ENCODE data around the gene MAGI1.

Gene MAGI1

DNA sequence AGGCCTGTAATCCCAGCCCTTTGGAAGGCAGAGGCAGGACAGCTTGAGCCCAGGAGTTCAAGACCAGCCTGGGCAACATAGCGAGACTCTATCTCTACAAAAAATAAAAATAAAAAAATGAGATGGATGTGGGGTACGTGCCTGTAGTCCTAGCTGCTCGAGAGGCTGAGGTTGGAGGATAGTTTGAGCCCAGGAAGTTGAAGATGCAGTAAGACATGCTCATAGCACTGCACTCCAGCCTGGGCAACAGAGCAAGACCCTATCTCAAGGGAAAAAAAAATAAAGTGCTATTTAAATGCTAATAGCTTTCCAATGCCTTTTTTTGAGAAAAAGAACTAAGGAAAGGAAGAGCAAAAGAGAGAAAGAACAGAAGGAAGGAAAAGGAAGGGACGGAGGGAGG, 94.5 kb downstream of the MAGI1 start:
- no peak for DNase-seq

GRCh38 chr3:65939801-65940246, 98.9 kb downstream of the MAGI1 start:
- peak in 1 of 2 experiments; percentile 4 for DNase-seq

DNA sequence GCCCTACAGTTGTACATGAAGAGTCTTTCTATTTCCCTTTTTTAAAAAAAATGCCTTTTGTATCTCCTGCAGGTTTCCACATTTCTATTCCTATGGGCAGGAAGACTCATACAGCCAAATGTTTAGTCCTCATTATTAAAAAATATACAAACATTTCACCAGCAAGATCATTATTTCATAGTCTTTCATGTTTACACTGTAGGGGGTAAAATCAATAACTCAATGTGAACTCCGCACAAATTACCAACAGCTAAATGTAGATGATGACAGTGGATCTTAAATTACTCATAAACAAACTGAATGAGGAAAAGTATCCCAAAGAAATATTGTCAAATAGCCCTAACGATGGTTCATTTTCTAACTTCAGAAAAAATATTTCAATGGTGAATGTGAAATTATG, 99.5 kb downstream of the MAGI1 start:
- no peak for DNase-seq

DNA sequence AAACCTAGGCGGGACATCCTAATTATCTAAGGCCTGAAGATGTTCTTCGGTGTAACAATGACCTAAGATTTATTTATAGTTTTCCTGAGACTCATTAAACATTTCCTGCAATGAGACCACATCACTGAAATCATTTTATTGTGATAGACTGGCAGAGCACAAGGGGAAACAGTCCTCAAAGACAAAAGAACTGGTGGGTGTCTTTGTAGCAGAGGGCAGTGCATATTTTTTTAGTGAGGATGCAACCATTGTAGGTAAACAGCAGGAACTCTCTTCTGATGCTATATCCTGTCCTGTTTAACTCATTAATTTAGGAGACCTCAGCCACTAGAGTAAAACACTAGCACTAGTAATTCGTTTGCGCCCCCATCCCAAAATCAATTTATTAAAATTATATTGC, 100.0 kb downstream of the MAGI1 start:
- no peak for DNase-seq

- DNase-seq: no peak
Observed at GRCh38 chr3:65938147-65938546, 100.6 kb downstream of the MAGI1 start.

DNA sequence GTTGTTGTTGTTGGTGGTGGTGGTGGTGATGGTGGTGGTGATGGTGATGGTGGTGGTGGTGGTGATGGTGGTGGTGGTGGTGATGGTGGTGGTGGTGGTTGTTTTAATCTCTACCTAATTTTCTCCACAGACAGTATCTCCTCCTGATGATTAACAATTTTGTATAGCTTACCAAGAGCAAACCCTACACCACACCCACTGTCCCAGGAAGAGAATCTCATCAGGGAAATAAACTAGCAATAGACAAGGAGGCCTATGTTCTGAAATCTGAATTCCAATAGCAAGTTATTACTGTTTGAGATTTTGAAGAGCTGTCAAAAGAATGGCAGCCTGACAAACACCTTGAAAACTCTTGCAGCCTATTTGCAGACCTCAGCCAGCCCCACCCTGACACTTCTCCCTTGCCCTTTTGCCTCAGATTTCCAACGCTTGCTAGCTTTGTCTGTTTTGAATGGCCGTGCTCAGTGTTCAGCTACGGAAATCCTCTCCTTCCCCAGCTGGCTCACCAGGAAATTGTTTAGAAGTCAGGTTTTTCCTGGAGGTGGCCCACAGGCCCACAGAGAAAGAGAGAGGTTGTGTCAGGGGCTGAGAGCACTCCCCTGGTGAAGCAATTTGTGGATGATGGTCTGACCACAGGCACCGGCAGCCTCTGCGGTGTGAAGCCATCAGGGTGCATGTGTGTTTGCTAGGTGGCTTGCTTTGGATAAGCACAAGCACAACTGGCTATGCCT, 101.6 kb downstream of the MAGI1 start:
- no peak for DNase-seq

DNA sequence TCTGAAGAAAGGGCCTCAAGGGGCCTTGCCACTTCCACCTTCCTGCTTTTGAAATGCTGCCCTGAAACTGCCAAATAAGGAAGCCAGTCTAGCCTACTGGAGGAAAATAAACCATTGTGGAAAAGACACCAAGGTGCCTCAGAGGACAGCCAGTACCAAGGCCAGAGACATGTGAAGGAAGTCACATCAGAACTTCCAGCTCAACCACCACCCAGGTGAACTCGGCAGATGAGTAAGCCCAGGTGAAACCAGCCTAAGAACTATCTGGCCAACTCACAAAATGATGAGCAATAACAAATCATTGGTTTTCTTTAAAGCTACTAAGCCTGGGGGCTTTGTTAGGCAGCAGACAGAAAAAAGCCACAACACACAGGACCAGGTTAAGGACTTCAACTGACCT, 103.0 kb downstream of the MAGI1 start:
- no peak for DNase-seq

GRCh38 chr3:65930648-65931047, 108.1 kb downstream of the MAGI1 start:
- no peak for DNase-seq

DNA sequence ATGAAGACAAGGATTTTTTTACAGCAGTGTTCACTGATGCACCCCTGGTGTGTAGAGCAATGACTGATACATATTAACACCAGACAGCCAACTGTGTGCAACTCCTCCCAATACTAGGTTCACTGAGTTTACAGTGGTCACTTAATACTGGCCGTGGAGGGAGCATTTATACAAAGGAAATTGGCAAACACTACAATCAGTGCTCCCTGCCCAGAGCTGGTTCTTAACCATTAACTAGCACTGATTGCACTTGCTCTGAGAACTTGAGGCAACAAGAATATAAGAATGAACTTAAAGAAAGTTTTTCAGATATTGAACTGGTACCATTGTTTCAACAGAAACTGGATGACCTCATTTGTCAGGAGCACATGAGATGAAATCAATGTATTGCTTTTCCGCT, 110.6 kb downstream of the MAGI1 start:
- no peak for DNase-seq

DNA sequence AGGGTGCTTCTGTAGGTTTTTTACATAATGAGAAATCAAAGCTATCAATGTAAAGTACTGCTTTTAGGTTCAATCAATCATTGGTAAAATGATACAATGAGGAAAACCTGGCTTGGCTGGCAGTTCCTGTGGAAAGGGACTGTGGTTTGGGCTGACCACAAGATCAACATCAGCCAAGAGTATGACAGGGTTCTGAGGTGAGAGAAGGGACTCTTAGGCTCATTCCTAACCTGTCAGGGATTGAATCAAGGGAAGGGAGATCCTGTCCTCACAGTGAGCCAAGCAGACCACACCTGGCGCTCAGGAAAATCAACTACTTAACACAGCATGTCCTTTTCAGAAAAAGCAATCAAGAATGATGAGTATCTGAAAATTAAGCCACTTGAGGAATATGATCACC, 111.1 kb downstream of the MAGI1 start:
- peak; percentile 50 to 88 for DNase-seq

DNA sequence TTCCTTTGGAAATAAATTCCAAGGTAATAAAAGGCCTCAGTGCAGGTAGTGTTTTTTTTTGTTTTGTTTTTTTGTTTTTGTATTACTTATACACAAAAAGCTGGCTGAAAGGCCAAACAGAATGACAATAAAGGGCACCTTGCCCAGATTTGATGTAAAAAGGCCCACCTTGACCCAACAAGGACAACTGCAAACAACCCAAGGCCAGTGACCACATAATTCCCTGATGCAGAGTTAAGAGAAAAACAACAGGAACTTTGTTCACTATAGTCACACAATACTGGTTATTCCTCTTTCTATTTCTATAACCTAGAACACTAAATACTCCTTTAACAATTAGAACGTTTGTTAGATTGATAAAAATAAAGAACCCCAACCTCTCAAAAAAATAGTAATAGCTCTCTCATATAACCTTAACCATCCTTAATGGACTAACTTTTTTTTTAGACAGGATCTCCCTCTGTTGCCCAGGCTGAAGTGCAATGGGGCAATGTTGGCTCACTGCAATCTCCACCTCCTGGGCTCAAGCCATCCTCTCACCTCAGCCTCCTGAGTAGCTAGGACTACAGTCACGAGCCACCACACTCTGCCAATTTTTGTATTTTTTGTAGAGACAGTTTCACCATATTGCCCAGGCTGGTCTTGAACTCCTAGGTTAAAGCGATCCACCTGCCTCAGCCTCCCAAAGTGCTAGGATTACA, 113.3 kb downstream of the MAGI1 start:
- no peak for DNase-seq

- DNase-seq: no peak
Observed at GRCh38 chr3:65924762-65925161, 114.0 kb downstream of the MAGI1 start.

DNA sequence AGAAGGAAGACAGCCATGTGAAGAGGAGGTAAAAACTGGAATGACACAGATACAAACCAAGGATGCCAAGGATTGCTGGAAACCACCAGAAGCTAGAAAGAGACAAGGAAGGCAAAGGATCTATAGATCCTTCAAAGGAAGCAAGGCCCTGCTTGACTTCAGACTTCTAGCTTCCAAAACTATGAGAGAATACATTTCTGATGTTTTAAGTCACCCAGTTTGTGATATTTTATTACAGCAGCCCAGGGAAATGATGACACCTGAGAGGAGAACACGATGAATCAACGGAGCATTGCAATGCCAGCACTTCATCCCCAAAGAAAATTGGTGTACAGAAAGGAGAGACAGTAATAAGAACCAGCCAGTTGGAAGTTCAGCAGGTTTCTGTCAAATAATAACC, 116.3 kb downstream of the MAGI1 start:
- no peak for DNase-seq

GRCh38 chr3:65919826-65920225, 118.9 kb downstream of the MAGI1 start:
- DNase-seq: no peak

- DNase-seq: peak in 1 of 2 experiments; percentile 73
Observed at GRCh38 chr3:65915477-65915876, 123.2 kb downstream of the MAGI1 start.

DNA sequence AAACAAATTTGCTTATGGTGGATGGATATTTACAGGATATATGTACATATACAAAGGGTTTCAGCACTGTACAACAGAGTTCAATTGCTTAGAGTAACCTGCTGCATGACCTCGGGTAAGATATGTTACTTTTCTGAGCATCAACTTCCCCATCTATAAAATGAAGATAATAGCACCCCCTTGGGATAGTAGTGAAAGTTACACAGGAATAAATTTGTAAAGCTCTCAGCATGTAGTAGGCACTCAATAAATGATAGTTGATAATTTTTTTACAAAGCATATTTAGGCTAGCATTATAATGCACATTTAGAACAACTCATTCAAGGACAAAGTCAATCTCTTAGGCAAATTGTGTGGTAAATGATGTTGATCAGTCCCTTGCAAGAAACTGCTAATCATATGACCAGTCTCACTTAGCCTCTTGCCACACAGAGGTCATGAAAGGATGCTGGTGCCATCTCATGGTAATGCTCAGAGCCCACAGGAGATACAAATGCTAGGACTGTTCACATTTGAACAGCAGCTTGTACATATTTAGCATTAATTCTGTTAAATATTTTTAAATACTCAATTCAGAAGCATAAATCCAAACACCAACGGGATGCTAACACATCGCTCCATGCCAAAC, 123.9 kb downstream of the MAGI1 start:
- DNase-seq: peak in 1 of 2 experiments; percentile 27

GRCh38 chr3:65914032-65914739, 124.5 kb downstream of the MAGI1 start:
- peak in 1 of 2 experiments; percentile 18 for DNase-seq

- no peak for DNase-seq
Observed at GRCh38 chr3:65912647-65913046, 126.1 kb downstream of the MAGI1 start.

- DNase-seq: no peak
Observed at GRCh38 chr3:65908588-65908987, 130.1 kb downstream of the MAGI1 start.

DNA sequence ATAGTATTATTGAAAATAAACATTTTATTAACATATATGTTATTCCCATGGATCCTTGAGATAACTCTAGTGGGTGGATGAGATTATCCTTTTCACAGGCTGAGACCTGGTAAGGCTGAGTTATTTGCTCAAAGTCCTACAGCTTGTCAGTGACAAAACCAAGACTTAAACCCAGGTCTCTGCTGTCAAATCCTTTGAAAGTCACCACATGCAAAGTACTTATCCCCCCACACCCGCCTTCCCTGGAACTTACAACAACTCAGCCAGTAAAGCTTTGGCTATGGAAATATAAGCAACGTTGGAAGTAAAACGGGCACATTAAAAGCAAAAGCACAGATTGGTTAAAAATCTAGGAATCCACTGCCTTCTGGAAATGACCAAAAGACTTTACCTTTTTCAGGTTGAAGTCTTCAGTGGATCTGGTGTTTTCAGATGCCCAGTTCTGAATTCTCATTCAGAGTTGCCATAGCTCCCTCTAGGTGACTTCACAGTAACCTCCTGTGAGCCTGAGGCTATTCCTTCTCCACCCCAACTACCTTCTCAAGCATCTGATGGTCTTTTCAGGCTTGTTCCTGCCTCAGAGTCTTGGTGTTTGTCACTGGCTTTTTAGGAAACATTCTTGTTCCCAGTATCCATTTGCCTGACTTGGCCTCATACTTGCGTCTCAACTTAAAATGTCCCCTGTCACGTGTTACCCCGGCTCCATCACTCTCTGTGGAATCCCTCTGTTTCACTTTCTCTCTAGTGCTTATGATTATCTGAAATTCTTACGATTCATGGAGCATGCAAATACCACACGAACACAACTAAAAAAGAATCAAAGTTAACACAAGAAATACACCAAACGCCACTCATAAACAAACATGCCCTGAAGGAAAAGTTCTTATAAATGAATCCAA, 131.2 kb downstream of the MAGI1 start:
- DNase-seq: peak in 1 of 2 experiments; percentile 6

GRCh38 chr3:65905771-65906170, 132.9 kb downstream of the MAGI1 start:
- DNase-seq: no peak

- no peak for DNase-seq
Observed at GRCh38 chr3:65904016-65904415, 134.7 kb downstream of the MAGI1 start.
